Stimulated activated effector memory CD8-positive, alpha-beta T cell treated with anti-CD3 and anti-CD28 coated beads, Interleukin-12 subunit alpha, Interleukin-12 subunit beta, amount 100 ng/mL, for 72 hours (primary cell): ENCODE data around the gene CCT7.
"Not testable (repeated sequence)": the region's sequence is repeated elsewhere in the genome, so short reads cannot be mapped to it uniquely, and the experiment has no call there.

Experiments
- ATAC-seq: fragments of 150-1000 bp; cut with Tn5 transposase; 2 replicates; pipeline ENCODE4 v1.10.0; 2021
- DNase-seq, 2 donors: peaks; one replicate each; pipeline ENCODE4 v3.0.0; 2021 to 2022; ENCODE audit warnings: low spot score in 2 of 2
- H3K27ac Mint-ChIP-seq: one replicate; pipeline ENCODE4 v1.8.0; 2022; ENCODE audit warnings: mild to moderate bottlenecking, mixed read lengths
- H3K36me3 Mint-ChIP-seq: one replicate; pipeline ENCODE4 v1.8.0; 2022; ENCODE audit warnings: mild to moderate bottlenecking, mixed read lengths
- H3K4me1 Mint-ChIP-seq: one replicate; pipeline ENCODE4 v1.8.0; 2022; ENCODE audit warnings: mixed read lengths
- H3K4me3 Mint-ChIP-seq: one replicate; pipeline ENCODE4 v1.8.0; 2022; ENCODE audit warnings: mild to moderate bottlenecking, mixed read lengths
- H3K9me3 Mint-ChIP-seq: one replicate; pipeline ENCODE4 v1.8.0; 2022; ENCODE audit warnings: mixed read lengths

CCT7 gene

GRCh38 chr2:73257425-73258125, 23.5 kb downstream of the CCT7 start:
- Mint-ChIP-seq H3K9me3 (no peaks in the 10 kb centered on the region), H3K27ac (peak overlapping the region; percentile 80), H3K4me3 (no peak overlapping the region), H3K4me1 (peaks cover 18% of the 10 kb centered on the region), H3K36me3 (peaks cover 52% of the 10 kb centered on the region)
- ATAC-seq (peak; percentile 3), DNase-seq (no peak)

- DNase-seq (no peak), ATAC-seq (no peak)
- H3K4me1 Mint-ChIP-seq, result peaks cover 18% of the 10 kb centered on the region
- no peaks in the 10 kb centered on the region for H3K9me3 Mint-ChIP-seq
- H3K36me3 Mint-ChIP-seq, result peaks cover 48% of the 10 kb centered on the region
- no peak overlapping the region for H3K4me3 Mint-ChIP-seq
- H3K27ac Mint-ChIP-seq, result no peak overlapping the region
These were observed 24.2 kb downstream of the CCT7 start for GRCh38 chr2:73258186-73258912.

- peaks cover 48% of the 10 kb centered on the region for H3K36me3 Mint-ChIP-seq
These were observed 24.8 kb downstream of the CCT7 start for GRCh38 chr2:73258913-73259215.

DNA sequence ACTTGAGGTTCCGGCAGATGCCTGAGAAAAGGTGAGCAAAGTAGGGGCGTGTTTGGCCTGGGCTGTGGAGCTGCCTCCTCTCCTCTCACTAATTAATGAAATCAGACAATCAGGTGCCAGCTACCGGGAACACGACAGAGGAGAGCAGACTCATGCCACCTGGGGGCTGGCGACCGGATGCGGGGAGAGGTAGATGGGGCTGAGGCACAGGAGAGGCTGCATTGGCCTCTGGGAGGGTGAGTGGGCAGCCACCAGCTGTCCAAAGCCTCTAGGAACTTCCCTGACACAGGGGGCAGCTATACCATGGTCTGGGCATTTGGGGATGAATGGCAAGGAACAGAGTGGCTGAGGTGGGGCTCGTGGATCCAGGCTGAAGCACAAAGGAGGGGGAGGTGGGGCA, 25.2 kb downstream of the CCT7 start:
- Mint-ChIP-seq H3K4me1 (peaks cover 18% of the 10 kb centered on the region), H3K4me3 (no peak overlapping the region)

More at GRCh38 chr2:73258913-73259215, 24.8 kb downstream of the CCT7 start:
- Mint-ChIP-seq H3K4me1 (peaks cover 18% of the 10 kb centered on the region), H3K4me3 (no peak overlapping the region), H3K27ac (peak overlapping the region; percentile 63), H3K9me3 (no peaks in the 10 kb centered on the region)
- no peak for DNase-seq
- no peak for ATAC-seq

DNA sequence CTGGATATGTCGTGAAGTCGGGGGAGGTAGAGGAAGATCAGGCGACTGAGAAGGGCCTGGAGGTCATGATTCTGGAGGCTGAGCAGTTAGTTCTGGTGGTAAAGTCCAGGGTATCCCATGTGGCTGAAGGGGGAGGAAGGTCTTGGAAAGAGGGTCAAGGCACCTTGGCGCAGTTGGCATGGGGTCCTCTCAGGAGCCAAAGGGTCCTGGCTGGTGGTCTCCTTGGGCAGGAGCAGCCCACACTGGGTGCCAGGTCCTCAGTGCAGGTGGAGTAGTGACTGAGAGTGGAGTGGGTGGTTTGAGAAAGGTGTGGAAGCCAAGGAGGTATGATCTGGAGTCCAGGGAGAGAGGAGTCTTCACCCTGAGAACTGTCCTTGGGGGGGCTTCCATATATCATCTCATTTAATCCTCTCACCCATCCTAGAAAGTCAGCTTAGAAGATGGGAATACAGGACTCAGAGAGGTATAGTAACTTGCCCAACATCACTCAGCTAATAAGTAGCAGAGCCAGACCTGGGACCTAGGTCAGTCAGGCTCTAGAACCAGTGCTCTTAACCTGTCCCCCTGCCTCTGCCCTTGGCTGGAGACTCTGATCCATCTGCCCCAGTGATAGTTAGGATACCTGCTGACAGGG, 25.7 kb downstream of the CCT7 start:
- Mint-ChIP-seq H3K36me3 (peaks cover 46% of the 10 kb centered on the region), H3K27ac (peak overlapping the region; percentile 63), H3K4me3 (no peak overlapping the region), H3K9me3 (no peaks in the 10 kb centered on the region), H3K4me1 (peaks cover 18% of the 10 kb centered on the region)
- DNase-seq (no peak), ATAC-seq (no peak)

More for the DNA sequence above, 25.2 kb downstream of the CCT7 start:
- no peaks in the 10 kb centered on the region for H3K9me3 Mint-ChIP-seq
- peaks cover 48% of the 10 kb centered on the region for H3K36me3 Mint-ChIP-seq
- ATAC-seq, result no peak
- DNase-seq, result no peak
- H3K27ac Mint-ChIP-seq, result peak overlapping the region; percentile 63

DNA sequence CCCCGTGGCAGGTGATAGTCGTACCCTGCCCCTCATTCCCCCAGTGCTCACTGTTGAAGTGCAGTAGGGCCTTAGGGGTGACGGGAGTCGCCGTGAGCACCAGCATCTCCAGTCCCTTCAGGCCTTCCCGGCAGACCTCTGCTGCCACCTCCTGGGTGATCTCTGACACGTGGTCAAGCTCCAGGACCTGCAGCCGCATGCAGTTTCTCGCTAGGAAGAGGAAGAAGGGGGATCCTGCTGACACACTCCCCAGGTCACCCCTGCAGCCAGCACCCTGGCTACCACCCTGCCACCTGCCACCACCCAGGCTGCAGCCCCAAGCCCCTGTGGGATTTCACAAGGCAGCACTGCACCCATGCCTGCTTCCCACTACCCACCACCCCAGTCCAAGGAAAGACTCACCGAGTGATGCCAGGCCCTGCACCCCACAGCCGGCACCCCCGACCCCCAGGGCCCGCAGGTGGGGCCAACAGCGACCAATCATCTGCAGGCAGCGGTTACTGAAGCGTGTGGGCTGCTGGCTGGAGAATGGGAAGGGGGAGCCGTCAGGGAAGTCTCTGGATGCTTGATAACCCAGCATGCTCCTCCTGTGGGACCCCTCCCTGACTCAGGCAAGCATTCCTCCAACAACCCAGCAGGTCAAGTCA, 26.4 kb downstream of the CCT7 start:
- peak overlapping the region; percentile 63 for H3K27ac Mint-ChIP-seq
- H3K36me3 Mint-ChIP-seq, result peaks cover 39% of the 10 kb centered on the region
- H3K9me3 Mint-ChIP-seq, result no peaks in the 10 kb centered on the region
- ATAC-seq (no peak), DNase-seq (no peak)
- peaks cover 18% of the 10 kb centered on the region for H3K4me1 Mint-ChIP-seq
- H3K4me3 Mint-ChIP-seq, result no peak overlapping the region

GRCh38 chr2:73262108-73262651, 28.1 kb downstream of the CCT7 start:
- no peaks in the 10 kb centered on the region for H3K9me3 Mint-ChIP-seq
- peak overlapping the region; percentile 3 for H3K27ac Mint-ChIP-seq
- no peak for DNase-seq
- no peak overlapping the region for H3K4me3 Mint-ChIP-seq
- peaks cover 37% of the 10 kb centered on the region for H3K36me3 Mint-ChIP-seq
- no peak for ATAC-seq
- H3K4me1 Mint-ChIP-seq, result peaks cover 12% of the 10 kb centered on the region

- Mint-ChIP-seq H3K4me1 (peaks cover 13% of the 10 kb centered on the region), H3K27ac (peak overlapping the region; percentile 54), H3K36me3 (peaks cover 37% of the 10 kb centered on the region)
- DNase-seq, ATAC-seq, H3K4me3 Mint-ChIP-seq, H3K9me3 Mint-ChIP-seq: not testable (repeated sequence)
These were observed 28.8 kb downstream of the CCT7 start for GRCh38 chr2:73262691-73263429.

GRCh38 chr2:73263540-73264331, 29.6 kb downstream of the CCT7 start:
- Mint-ChIP-seq H3K36me3 (peaks cover 37% of the 10 kb centered on the region), H3K9me3 (no peaks in the 10 kb centered on the region), H3K27ac (peak overlapping the region; percentile 54), H3K4me3 (no peak overlapping the region), H3K4me1 (peaks cover 19% of the 10 kb centered on the region)
- no peak for DNase-seq
- ATAC-seq, result no peak

GRCh38 chr2:73264332-73264606, 30.2 kb downstream of the CCT7 start:
- Mint-ChIP-seq H3K27ac (no peak overlapping the region), H3K4me1 (peaks cover 19% of the 10 kb centered on the region), H3K9me3 (no peaks in the 10 kb centered on the region), H3K4me3 (no peak overlapping the region), H3K36me3 (peaks cover 34% of the 10 kb centered on the region)
- DNase-seq (no peak), ATAC-seq (no peak)

- ATAC-seq (no peak), DNase-seq (no peak)
- peaks cover 29% of the 10 kb centered on the region for H3K36me3 Mint-ChIP-seq
- no peak overlapping the region for H3K4me3 Mint-ChIP-seq
- H3K9me3 Mint-ChIP-seq, result no peaks in the 10 kb centered on the region
- no peak overlapping the region for H3K27ac Mint-ChIP-seq
- peaks cover 19% of the 10 kb centered on the region for H3K4me1 Mint-ChIP-seq
These were observed 30.7 kb downstream of the CCT7 start for GRCh38 chr2:73264783-73265182.

DNA sequence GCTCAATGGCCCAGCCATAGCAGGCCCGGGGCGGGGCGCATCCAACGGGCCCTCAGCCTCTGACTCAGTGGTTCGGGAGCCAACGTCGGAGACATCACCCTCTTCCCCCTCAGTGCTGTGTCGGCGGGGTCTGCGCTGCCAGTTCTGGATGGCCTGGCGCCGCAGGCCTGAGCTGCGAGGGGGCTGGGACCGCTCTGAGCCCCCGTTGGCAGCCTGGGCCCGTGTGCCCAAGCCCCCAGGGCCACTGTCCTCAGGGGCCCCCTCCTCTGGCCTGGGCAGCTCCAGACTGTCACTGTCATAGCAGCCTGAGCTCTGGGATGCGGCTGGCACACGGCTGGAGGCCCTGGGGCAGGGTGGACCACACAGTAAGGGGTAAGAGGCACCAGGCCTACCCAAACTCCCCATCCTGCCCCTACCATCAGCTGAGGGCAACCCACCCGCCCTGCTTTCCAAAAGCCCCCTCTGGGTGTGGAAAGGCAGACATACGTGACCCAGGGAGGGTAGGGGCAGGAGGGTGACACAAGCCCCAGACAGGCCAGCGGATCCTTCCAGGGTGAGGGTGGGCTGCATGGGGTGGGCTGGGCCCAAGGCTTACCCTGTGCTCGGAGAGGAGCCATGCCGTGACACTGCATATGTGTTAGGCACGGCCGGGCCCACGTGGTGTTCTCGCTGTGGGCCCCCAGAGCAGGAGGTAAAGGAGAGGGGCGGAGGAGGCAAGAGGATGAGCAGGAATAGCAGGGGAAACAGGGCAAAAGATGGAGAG, 31.4 kb downstream of the CCT7 start:
- no peak overlapping the region for H3K27ac Mint-ChIP-seq
- DNase-seq, result no peak
- peaks cover 26% of the 10 kb centered on the region for H3K36me3 Mint-ChIP-seq
- no peaks in the 10 kb centered on the region for H3K9me3 Mint-ChIP-seq
- no peak for ATAC-seq
- peaks cover 20% of the 10 kb centered on the region for H3K4me1 Mint-ChIP-seq
- no peak overlapping the region for H3K4me3 Mint-ChIP-seq

- H3K36me3 Mint-ChIP-seq, result peaks cover 31% of the 10 kb centered on the region
These were observed 32.2 kb downstream of the CCT7 start for GRCh38 chr2:73266061-73266901.

More at GRCh38 chr2:73266061-73266901, 32.2 kb downstream of the CCT7 start:
- H3K9me3 Mint-ChIP-seq, result no peaks in the 10 kb centered on the region
- H3K27ac Mint-ChIP-seq, result no peak overlapping the region
- peaks cover 27% of the 10 kb centered on the region for H3K4me1 Mint-ChIP-seq
- no peak for ATAC-seq
- DNase-seq, result no peak
- H3K4me3 Mint-ChIP-seq, result no peak overlapping the region
